Spleen (tissue), 7 donors: ENCODE measurements around the gene LOXHD1.

Source experiments
- POLR2A ChIP-seq, 3 donors: fragments of 450-650 bp; IDR thresholded peaks; one replicate each; pipeline ENCODE4 v1.5.1; 2017; ENCODE audit warnings: antibody characterized with exemption in 3 of 3, mild to moderate bottlenecking in 1 of 3
- TF ChIP-seq, protein P1 (sequence below), 11 experiments: fragments of 200-600 bp in 7 of 11; fragments of 450-650 bp in 4 of 11; sonication (generic) in 4 of 11; IDR thresholded peaks in 8 of 11; conservative IDR thresholded peaks in 3 of 11; 1 replicate in 7 of 11; 2 replicates in 4 of 11; pipeline versions ENCODE4 v1.4.0 to v1.8.0; 2016 to 2021; ENCODE audit warnings: antibody characterized with exemption in 11 of 11, inconsistent platforms in 4 of 11, mild to moderate bottlenecking in 1 of 11
- donor health status: DM: no; HTN: no; CAD: no; lungs with moderate emphysema.
- donor health status: DM: no; HTN: no; CAD: no.
- donor health status: DM: no; HTN: no; CAD: no.

DNA sequence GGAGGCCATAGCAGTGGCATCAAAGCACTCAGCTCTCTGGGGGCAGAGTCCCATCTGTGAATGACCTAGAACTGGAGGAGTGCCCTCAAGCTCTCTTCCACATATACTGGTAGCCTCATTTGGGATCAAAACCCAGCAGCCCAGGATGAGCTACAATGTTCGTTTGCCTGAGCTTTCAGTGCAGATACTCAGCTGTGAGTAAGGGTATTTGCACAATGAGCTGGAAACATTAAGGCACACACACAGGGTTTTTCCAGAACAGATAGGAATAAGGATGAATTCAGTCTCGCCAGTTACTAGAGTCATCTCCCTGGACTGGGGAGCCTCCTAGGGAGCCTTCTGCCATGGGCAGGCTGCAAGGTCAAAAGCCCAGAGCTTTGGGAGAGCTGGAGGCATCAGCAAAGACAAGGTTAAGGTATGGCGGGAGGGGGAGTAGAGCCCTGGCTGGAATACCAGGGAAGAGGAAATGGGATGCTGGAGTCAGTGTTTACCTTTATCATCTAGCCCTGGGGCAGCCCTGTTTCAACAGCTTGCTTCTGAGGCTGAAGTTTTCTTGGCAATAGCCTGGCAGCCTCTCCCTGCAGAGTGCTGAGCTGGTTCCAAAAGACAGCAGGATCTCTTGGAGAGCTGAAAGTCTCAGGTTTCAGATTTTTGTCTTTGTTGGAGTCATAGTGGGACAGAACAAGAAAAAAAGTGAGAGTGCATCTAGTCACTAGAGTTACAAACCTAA is 187.7 kb downstream of the LOXHD1 start:
- no peak for TF ChIP-seq POLR2A (IDR thresholded peaks at IDR 0.05)
- TF ChIP-seq, protein P1, sequence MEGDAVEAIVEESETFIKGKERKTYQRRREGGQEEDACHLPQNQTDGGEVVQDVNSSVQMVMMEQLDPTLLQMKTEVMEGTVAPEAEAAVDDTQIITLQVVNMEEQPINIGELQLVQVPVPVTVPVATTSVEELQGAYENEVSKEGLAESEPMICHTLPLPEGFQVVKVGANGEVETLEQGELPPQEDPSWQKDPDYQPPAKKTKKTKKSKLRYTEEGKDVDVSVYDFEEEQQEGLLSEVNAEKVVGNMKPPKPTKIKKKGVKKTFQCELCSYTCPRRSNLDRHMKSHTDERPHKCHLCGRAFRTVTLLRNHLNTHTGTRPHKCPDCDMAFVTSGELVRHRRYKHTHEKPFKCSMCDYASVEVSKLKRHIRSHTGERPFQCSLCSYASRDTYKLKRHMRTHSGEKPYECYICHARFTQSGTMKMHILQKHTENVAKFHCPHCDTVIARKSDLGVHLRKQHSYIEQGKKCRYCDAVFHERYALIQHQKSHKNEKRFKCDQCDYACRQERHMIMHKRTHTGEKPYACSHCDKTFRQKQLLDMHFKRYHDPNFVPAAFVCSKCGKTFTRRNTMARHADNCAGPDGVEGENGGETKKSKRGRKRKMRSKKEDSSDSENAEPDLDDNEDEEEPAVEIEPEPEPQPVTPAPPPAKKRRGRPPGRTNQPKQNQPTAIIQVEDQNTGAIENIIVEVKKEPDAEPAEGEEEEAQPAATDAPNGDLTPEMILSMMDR (IDR thresholded peaks at IDR 0.05 in 8 of 11, conservative IDR thresholded peaks at IDR 0.05 in 3 of 11) = no peak
